NCI-H146 (cell line): Measurements from ENCODE around the gene FLT1.

Experiments
- DNase-seq: peaks from one replicate; lab custom pipeline; 2025; lab: John Stamatoyannopoulos, UW

Gene FLT1

GRCh38 chr13:28392428-28392827, 102.5 kb downstream of the FLT1 start:
- no peak for DNase-seq

DNA sequence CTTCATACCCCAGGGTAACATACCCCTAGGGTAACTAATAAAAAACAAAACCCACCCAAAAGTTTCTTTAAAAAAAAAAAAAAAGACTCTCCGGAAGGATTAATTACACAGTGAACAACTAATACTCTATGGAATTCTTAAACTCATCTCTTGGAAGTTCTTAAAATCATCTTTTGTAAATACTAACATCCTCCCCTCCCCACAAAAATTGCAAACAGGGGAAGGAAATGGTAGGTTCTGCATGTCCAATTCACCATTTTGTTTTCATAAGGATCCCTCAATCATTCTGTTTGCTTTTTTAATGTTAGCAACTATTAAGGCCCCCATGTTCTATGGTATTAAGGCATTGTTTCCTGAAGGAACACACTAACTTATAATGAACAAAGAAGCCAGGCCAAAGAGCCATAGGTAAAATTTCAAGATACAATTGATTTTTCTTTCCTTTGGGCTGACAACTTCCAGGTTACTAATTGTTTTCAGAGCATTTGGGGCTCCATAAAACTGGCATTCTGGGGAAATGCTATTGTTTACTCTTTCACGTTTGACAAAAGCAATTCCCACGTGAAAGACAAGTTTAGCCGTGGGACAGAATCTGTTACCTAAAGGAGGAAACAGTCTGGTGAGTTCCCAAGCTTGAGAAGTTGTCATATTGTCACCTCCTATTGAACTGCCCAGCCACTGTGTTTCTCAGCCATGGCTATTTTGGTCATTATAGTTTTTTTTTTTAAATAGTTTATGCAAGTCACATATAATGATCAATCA, 107.0 kb downstream of the FLT1 start:
- DNase-seq: no peak

DNA sequence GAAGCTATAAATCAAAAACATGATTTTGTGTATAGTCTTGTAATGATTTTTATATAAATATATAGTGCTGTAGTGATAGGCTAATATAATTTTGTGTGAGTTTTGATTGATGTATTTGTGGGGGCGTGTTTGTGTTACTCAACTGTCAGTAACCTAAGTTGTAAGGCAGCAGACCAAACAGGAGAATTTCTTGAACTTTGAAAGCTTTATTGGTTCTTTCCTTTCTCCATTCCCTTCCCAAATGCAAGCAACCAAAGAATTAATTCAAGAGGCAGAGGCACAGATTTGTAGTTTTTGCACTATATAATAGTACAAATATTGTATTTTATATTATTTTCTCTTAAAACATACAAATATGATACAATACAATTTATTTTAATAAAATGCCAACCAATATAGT, 109.6 kb downstream of the FLT1 start:
- no peak for DNase-seq

DNA sequence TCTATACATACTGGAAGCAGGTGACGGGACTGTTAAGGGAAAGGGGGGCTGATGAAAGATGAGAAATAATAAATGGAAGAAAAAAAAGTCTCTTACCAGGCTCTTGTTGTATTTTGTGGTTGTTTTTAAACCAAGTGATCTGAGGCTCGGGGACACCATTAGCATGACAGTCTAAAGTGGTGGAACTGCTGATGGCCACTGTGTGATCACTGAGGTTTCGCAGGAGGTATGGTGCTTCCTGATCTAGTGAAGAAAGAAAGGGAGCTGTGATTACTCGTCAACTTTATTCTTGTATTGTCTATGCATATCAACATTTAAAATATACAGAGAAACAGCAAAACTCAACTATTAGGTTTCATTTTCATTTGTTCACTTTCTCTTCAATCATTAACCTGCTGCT, 110.1 kb downstream of the FLT1 start:
- no peak for DNase-seq

- no peak for DNase-seq
These were observed 114.6 kb downstream of the FLT1 start for GRCh38 chr13:28380319-28380718.

DNA sequence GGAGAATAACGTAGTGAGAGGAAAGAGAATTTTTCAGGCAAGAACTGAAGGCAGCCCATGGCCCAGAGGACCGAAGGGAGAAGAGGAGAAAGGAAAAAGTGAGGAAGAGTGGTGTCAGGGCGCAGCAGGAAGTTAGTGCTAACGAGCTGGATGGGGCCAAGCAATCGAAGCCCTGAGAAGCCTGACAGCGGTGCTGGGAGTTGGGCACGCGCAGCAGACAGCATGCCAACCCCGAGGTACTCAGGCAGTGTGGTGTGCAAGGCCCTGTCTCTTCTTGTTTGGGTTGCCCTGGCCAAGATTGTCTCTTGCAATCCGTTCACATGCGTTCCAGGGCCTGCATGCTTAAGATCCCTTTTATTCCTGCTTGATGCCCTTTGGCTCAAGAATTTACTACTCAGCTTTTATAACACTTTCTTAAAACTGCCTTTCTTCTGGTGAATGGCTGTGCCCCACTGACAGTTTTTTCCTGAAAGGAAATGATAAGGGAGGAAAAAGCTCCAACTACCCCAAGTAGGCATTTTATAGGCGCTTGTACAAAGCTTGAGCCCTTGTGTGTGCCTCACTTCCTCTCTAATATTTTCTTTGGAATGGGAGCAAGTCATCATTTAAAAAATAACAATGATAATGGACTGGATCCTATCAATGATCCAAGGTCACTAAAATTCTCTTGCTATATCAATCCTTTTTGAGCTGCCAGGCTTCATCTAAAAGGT, 115.4 kb downstream of the FLT1 start:
- DNase-seq: no peak

GRCh38 chr13:28376604-28377003, 118.3 kb downstream of the FLT1 start:
- DNase-seq: no peak

DNA sequence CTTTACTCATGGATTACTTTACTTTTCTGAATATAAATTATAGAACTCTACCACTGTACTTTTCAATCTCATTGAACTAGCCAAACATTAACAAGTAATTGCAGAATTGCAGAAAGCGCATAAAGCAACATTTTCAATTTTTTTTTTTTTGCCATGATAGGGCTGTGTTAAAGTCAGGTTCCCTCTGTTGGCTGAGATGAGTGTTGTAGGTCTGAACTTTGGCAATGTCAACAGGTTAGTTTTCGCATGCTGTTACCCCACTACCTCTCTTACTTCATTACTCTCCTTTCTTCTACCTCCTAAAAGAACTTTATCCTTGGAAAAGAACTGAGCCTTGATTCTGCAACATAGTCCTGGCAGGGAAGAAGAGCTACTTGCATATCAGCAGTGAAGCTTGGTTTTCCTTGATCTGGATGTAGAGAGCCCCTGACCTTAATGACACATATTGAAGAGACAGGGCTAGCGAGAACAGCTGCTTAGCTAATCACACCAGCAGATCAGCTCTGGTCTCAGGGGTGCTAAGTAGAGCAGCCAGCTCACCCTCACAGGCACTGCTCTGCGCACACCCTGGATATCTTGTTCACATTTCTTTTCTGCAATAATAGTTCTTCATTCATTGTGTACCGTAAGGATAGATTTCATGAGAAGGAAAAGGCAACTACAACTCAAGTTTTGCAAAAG, 119.5 kb downstream of the FLT1 start:
- no peak for DNase-seq

DNA sequence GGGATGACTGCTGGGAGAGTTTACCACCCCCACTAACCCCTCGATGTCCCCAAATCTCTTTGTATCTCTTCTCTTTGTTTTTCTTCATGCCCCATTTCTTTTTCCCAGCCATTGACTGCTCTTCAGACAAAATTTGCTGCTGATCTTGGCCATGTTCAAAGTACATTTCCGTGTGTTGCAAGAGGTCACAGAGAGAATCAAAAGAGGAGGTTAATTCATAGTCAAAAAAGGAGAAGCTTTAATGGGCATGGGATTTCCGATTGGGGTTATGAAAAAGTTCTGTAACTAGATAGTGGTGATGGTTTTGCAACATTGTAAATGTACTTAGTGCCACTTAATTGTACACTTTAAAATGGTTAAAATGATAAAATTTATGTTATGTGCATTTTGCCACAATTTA, 121.1 kb downstream of the FLT1 start:
- DNase-seq: no peak

DNA sequence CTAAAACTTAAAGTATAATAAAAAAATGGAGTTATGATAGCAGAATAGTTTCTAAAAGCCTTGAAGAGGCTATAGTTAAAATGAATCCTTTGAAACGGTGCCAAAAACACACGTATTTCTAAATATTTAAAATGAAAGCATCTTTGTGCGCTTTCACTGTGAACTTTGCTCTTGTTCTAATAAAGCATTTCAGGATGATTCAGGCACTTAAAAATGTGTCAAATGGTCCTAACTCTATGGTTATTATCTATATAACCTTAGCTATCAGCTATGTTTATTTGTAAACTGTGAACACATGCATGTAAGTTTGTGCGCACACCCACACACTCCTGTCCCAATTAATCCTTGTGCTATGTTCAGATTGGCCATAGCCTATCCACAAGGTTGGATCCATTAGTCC, 124.5 kb downstream of the FLT1 start:
- DNase-seq: no peak

GRCh38 chr13:28358708-28359107, 136.2 kb downstream of the FLT1 start:
- DNase-seq: no peak

DNA sequence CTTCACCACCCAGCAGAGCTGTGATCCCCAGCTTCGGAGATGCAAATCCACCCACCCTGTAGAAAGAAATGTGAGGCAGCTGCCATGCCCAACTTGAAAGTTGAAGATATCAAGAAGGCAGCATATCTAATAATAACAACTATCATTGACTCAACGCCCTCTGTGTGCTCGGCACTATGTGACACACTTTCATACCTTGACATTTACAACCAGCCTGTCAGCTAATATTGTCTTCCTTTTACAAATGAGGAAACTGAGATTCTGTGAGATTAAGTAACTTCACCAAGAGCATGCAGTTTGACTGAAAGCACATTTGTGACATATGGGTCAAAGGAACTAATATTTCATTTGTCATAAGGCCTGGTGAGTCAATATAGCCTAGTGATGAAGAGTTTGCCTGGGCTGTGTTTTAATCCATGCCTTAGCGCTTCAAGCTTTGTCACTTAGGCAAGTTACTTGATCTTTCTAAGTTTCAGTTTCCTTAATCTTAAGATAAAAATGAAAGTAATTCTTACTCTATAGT, 137.0 kb downstream of the FLT1 start:
- no peak for DNase-seq

GRCh38 chr13:28357247-28357825, 137.6 kb downstream of the FLT1 start:
- DNase-seq: no peak

DNA sequence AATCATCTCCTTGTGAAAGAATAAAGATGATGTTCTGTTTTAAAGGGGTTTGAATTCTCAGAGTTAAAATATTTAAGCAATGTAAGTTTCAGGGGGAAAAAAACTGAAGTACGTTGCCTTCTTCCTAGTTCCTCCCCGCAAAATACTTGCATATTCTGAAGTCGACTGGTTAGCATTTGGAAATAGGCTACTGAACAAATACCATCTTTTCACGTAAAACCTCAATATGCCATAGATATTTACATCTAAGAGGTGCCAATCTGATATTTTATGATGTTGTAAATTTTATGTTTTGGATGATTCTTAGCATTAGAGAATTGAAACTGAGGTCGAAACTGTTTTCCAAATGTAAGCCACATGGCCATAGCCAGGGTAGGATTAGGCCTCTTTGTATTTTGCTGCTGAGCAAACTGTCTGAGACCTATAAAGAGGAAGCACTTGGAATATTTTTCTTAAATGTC, 138.3 kb downstream of the FLT1 start:
- DNase-seq: no peak

DNA sequence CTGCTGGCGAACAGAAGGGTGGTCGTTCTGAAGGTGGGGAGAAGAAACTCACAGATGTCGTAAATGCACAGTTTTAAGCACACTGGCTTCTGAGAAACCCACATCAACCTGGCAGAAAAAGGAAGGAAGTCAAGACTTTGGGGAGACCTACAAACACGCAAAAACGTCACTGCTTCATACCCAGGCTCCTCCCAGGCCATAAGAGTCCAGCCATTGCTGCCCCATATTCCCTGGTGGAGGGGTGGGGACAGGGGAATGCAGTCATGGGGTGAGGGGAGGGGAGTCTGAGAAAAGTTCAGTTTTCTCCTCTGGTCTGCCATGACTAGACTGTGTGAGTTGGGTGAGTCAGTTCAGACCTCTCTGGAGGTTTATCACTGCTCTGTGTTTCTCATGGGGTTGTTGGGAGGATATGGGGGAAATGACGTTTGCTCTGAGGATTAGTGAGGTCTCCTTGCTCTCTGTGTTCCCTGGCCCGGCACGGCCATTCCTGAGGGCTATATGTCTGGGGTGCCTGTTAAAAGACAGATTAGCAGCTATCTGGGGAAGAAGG, 139.0 kb downstream of the FLT1 start:
- no peak for DNase-seq

GRCh38 chr13:28355046-28355821, 139.7 kb downstream of the FLT1 start:
- no peak for DNase-seq

DNA sequence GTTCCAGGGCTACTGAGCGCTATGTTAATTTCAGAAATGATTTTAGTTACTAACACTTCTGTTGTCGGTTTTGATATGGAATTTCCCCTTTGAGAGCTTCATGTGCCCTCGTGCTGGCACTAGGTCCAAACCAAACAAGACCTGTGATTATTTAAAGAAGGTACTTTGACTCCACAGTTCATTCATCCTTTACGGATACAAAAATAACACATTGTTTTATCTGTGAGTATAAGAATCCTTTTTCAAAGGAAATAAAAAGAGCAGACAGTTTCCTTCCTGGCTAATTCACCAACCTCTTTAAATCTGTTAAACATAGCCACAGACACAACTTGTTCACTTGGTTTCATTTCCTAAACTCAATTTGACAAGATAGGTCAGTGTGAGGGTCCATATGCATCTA, 141.2 kb downstream of the FLT1 start:
- no peak for DNase-seq

GRCh38 chr13:28349907-28350654, 144.8 kb downstream of the FLT1 start:
- DNase-seq: no peak

- DNase-seq: no peak
These were observed 145.6 kb downstream of the FLT1 start for GRCh38 chr13:28349371-28349770.
